ENCODE measurements around the gene ZNF322.

ZNF322 gene

DNA sequence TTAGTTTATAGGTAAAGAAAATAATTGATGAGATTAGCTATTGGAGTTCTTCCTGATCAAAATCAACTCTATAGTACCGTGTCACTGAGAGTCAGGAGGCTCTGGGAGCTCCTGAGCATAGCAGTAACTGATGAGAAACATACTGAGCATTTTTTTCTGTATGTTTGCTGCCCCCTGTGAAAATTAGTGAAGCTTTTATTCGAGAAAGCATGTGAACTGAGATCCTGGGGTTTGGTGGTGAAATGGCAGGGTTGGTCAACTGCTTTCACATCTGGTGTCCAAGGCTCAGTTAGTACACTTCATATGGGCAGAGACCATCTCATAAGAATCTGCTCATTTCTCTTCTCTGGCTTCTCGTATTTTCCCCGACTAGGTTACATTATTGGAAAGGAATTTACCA is 66.9 kb downstream of the ZNF322 start:
- DNase-seq (ENCODE audit: low read depth in 3 of 3), result no peak

DNA sequence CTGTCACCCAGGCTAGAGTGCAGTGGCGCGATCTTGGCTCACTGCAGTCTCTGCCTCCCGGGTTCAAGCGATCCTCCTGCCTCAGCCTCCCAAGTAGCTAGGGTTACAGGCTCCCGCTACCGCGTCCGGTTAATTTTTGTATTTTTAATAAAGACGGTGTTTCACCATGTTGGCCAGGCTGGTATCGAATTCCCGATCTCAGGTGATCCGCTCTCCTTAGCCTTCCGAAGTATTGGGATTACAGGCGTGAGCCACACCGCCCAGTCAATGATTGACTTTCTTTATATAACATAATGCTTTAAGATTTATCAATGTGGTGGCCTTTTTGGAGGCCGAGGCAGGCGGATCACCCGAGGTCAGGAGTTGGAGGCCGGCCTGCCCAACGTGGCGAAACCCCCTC is 70.6 kb downstream of the ZNF322 start:
- DNase-seq (ENCODE audit: low read depth in 3 of 3), result no peak

Data from stimulated activated CD4-positive, alpha-beta T cell treated with anti-CD3 and anti-CD28 coated beads, TNF-alpha, amount 100 ng/mL, for 48 hours (primary cell).